ENCODE measurements around the gene OR2L3. TPM values are rescaled to one million over a fixed set of nuclear protein-coding genes. Genes with fewer than 3 reads are reported as not detected.

The OR2L3 gene
- total and polyA plus RNA-seq, 12 donors: not detected

DNA sequence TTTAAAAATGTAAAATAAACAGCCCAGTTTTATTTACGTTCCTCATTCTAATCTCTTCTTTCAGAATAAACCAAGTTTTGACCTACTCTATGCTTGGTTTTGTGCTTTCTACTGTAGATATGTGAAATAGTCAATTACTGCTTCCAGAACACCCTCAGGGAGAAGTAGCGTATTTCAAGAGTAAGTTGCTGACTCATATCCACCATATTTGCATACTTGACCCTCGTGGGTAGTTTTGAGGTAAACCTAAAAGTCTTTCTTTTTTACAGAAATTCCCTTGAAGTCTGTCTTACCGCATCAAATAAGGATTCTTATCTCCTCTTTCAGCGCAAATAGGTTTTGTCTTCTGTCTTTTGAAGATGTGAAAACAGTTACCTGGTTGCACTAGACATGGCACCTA lies 1.4 kb upstream of the OR2L3 start:
- DNase-seq: no peak
- no peaks in the 10 kb centered on the region for H3K27me3 ChIP-seq

GRCh38 chr1:248047008-248047407 lies 372 bp downstream of the OR2L3 start:
- ATAC-seq: no peak
- H3K9me3 ChIP-seq: peaks cover 0 to 17% (median 0%) of the 10 kb centered on the region in 11 donors
- 48 to 51% methylated on average over 1 of the region's 1 CpG for WGBS, 2 donors

More for the DNA sequence above, 1.4 kb upstream of the OR2L3 start:
- H3K4me1 ChIP-seq: no peaks in the 10 kb centered on the region
- TF ChIP-seq, protein P1, sequence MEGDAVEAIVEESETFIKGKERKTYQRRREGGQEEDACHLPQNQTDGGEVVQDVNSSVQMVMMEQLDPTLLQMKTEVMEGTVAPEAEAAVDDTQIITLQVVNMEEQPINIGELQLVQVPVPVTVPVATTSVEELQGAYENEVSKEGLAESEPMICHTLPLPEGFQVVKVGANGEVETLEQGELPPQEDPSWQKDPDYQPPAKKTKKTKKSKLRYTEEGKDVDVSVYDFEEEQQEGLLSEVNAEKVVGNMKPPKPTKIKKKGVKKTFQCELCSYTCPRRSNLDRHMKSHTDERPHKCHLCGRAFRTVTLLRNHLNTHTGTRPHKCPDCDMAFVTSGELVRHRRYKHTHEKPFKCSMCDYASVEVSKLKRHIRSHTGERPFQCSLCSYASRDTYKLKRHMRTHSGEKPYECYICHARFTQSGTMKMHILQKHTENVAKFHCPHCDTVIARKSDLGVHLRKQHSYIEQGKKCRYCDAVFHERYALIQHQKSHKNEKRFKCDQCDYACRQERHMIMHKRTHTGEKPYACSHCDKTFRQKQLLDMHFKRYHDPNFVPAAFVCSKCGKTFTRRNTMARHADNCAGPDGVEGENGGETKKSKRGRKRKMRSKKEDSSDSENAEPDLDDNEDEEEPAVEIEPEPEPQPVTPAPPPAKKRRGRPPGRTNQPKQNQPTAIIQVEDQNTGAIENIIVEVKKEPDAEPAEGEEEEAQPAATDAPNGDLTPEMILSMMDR (IDR thresholded peaks at IDR 0.05): no peak
- ATAC-seq: no peak
- peaks cover 0 to 21% (median 0%) of the 10 kb centered on the region in 11 donors for H3K9me3 ChIP-seq
- H3K4me3 ChIP-seq: no peak overlapping the region
- no peaks in the 10 kb centered on the region for H3K36me3 ChIP-seq
- intact Hi-C loops (cut with DNase I): no loop called here
- WGBS, 2 donors: 64 to 66% methylated on average over 5 of the region's 5 CpGs
- H3K27ac ChIP-seq: no peak overlapping the region

GRCh38 chr1:248054671-248055070 lies 8.0 kb downstream of the OR2L3 start:
- no peak for ATAC-seq
- DNase-seq: no peak
- H3K4me1 ChIP-seq: no peaks in the 10 kb centered on the region
- H3K36me3 ChIP-seq: no peaks in the 10 kb centered on the region
- no peak overlapping the region for H3K4me3 ChIP-seq
- no peak overlapping the region for H3K27ac ChIP-seq
- TF ChIP-seq, protein P1 (IDR thresholded peaks at IDR 0.05): no peak
- no peaks in the 10 kb centered on the region for H3K27me3 ChIP-seq
- intact Hi-C loops (cut with DNase I): no loop called here
- H3K9me3 ChIP-seq: peaks cover 0 to 38% (median 3%) of the 10 kb centered on the region in 11 donors

More at GRCh38 chr1:248047008-248047407, 372 bp downstream of the OR2L3 start:
- H3K4me3 ChIP-seq: no peak overlapping the region
- TF ChIP-seq, protein P1 (IDR thresholded peaks at IDR 0.05): no peak
- no peaks in the 10 kb centered on the region for H3K4me1 ChIP-seq
- no peak overlapping the region for H3K27ac ChIP-seq
- DNase-seq: no peak
- H3K27me3 ChIP-seq: no peaks in the 10 kb centered on the region
- intact Hi-C loops (cut with DNase I): no loop called here
- H3K36me3 ChIP-seq: no peaks in the 10 kb centered on the region

GRCh38 chr1:248055261-248055660 lies 8.6 kb downstream of the OR2L3 start:
- H3K4me3 ChIP-seq: no peak overlapping the region
- ATAC-seq (no peak), DNase-seq (no peak)
- intact Hi-C loops (cut with DNase I): no loop called here
- peaks cover 0 to 38% (median 3%) of the 10 kb centered on the region in 11 donors for H3K9me3 ChIP-seq
- no peaks in the 10 kb centered on the region for H3K36me3 ChIP-seq
- WGBS, 2 donors: 53 to 57% methylated on average over 2 of the region's 2 CpGs
- TF ChIP-seq, protein P1 (IDR thresholded peaks at IDR 0.05): no peak
- H3K4me1 ChIP-seq: no peaks in the 10 kb centered on the region
- no peaks in the 10 kb centered on the region for H3K27me3 ChIP-seq
- no peak overlapping the region for H3K27ac ChIP-seq

All from heart right ventricle (tissue), 16 donors.